Measurements from ENCODE around the gene TAF8. TPM values are rescaled to one million over a fixed set of nuclear protein-coding genes. Genes with fewer than 3 reads are reported as not detected.
"Not testable (repeated sequence)": the region's sequence is repeated elsewhere in the genome, so short reads cannot be mapped to it uniquely, and the experiment has no call there.

Gene TAF8
- total RNA-seq, 1 experiment from 2014 or later = 20.7 TPM

DNA sequence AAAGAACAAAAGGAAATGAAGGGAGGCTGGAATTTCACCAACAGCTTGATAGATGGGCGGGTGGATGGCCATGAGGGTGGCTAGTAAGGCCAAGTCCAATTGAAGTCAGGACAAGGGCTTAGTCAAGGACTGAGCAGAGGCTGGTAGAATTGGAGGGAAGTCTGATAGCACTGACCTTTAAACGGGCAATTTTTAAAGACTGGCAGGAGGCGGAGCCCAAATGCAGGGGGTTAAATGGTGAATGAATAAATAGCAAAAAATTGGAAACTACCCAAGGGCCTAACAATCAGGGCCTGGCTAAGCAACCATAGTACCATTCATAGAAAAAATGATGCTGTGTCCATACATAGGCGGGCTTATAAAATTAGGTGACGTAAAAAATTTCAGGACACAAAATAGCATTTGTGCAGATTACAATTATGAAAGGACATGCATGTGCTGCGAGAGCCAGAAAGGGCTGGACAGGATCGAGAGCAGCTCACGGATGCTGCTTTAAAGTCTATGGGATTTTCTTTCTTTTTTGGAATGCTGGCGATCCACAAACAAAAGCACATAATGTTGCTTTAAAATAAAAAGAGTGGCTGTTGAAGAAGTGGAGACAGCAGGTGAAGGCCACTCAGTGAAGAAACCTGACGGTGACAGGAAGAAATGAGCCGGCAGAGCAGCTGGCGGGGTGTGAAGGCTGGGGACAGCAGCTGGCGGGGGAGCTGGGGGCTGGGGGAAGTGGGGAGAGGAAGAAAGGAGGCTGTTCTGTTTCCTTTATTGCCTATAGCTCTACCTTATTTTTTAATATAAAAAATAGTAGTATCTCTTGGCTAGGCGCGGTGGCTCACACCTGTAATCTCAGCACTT is 42.8 kb upstream of the TAF8 start:
- Histone ChIP-seq H3F3A (ENCODE audit: low read length, unreplicated experiment) (no peaks in the 10 kb centered on the region), H2AFZ (ENCODE audit: low read length) (no peak overlapping the region), H4K20me1 (ENCODE audit: low read length) (no peaks in the 10 kb centered on the region), H3K4me3 (ENCODE audit: low read length) (no peak overlapping the region), H3K9me2 (replicated peaks; ENCODE audit: low read length) (no peaks in the 10 kb centered on the region), H3K36me3 (ENCODE audit: low read depth, low read length) (no peaks in the 10 kb centered on the region), H3K4me2 (ENCODE audit: low read length) (no peak overlapping the region), H3K9me3 (ENCODE audit: low read length) (no peaks in the 10 kb centered on the region), H3K27me3 (ENCODE audit: low read length) (no peaks in the 10 kb centered on the region), H3K9ac (ENCODE audit: low read length) (no peak overlapping the region), H3K27ac (ENCODE audit: low read length) (no peak overlapping the region), H3K79me2 (ENCODE audit: low read length) (no peaks in the 10 kb centered on the region), H3K4me1 (ENCODE audit: insufficient read depth, low read length) (no peaks in the 10 kb centered on the region)
- DNase-seq (no peak), ATAC-seq (no peak)
- intact Hi-C loops (cut with micrococcal nuclease) = no loop called here
- POLR2A ChIA-PET (ENCODE audit: unreplicated experiment) = no interaction called here
- CTCF ChIA-PET = no interaction called here
- TF ChIP-seq EZH2phosphoT487 (IDR thresholded peaks at IDR 0.05; ENCODE audit: borderline replicate concordance, low read length) = no peak
- TF ChIP-seq, protein P1, sequence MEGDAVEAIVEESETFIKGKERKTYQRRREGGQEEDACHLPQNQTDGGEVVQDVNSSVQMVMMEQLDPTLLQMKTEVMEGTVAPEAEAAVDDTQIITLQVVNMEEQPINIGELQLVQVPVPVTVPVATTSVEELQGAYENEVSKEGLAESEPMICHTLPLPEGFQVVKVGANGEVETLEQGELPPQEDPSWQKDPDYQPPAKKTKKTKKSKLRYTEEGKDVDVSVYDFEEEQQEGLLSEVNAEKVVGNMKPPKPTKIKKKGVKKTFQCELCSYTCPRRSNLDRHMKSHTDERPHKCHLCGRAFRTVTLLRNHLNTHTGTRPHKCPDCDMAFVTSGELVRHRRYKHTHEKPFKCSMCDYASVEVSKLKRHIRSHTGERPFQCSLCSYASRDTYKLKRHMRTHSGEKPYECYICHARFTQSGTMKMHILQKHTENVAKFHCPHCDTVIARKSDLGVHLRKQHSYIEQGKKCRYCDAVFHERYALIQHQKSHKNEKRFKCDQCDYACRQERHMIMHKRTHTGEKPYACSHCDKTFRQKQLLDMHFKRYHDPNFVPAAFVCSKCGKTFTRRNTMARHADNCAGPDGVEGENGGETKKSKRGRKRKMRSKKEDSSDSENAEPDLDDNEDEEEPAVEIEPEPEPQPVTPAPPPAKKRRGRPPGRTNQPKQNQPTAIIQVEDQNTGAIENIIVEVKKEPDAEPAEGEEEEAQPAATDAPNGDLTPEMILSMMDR (conservative IDR thresholded peaks at IDR 0.05; ENCODE audit: low read depth, low read length) = no peak
- TF ChIP-seq EZH2 (IDR thresholded peaks at IDR 0.05; ENCODE audit: low read length, unreplicated experiment) = no peak
- no TSS peak for BruUV-seq (replicated peaks)

DNA sequence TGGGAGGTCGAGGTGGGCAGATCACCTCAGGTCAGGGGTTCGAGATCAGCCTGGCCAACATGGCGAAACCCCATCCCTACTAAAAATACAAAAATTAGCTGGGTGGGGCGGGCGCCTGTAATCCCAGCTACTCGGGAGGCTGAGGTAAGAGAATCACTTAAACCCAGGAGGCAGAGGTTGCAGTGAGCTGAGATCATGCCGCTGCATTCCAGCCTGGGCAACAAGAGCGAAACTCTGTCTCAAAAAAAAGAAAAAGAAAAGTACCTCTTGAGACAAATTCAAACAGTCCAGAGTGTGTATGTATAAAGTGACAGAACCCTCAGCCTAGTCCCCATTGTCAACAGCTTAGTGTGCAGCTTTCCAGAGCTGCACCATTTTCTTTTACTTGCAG is 42.2 kb upstream of the TAF8 start:
- intact Hi-C loops (cut with micrococcal nuclease); H3K9ac ChIP-seq (ENCODE audit: low read length); DNase-seq; BruUV-seq (replicated peaks); H3K27ac ChIP-seq (ENCODE audit: low read length); ATAC-seq; H3K79me2 ChIP-seq (ENCODE audit: low read length); H3K27me3 ChIP-seq (ENCODE audit: low read length); H3K4me3 ChIP-seq (ENCODE audit: low read length); POLR2A ChIA-PET (ENCODE audit: unreplicated experiment); CTCF ChIA-PET; H3K4me2 ChIP-seq (ENCODE audit: low read length); H3K4me1 ChIP-seq (ENCODE audit: insufficient read depth, low read length); H3K36me3 ChIP-seq (ENCODE audit: low read depth, low read length); H3K9me2 ChIP-seq (replicated peaks; ENCODE audit: low read length); H3K9me3 ChIP-seq (ENCODE audit: low read length); H4K20me1 ChIP-seq (ENCODE audit: low read length); H3F3A ChIP-seq (ENCODE audit: low read length, unreplicated experiment); H2AFZ ChIP-seq (ENCODE audit: low read length): not testable (repeated sequence)

DNA sequence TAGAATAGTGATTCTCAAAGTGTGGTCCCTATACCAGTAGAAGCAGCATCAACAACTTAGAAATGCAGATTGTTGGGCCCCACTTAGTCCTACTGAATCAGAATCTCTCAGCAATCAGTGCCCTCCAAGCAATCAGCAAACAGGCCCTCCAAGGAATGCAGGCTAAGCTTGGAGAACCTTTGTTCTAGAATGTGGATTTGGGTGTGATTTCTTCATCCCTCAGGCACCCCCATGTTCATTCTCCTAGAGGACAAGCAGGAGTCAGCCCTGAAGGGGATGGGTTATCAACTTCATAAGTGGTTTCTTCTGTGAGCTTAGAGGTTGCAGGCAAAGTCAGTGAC is 40.5 kb upstream of the TAF8 start:
- CTCF ChIA-PET = interaction anchor here (0.6 kb wide), 1 partner anchor 74 kb away, joined by 4 read pairs; no protein-coding TSS in a partner anchor

More for the DNA sequence above, 40.5 kb upstream of the TAF8 start:
- POLR2A ChIA-PET (ENCODE audit: unreplicated experiment) = no interaction called here
- Histone ChIP-seq H2AFZ (ENCODE audit: low read length) (no peak overlapping the region), H3K27me3 (ENCODE audit: low read length) (no peaks in the 10 kb centered on the region), H3K4me2 (ENCODE audit: low read length) (no peak overlapping the region), H3K9me2 (replicated peaks; ENCODE audit: low read length) (no peaks in the 10 kb centered on the region), H4K20me1 (ENCODE audit: low read length) (no peaks in the 10 kb centered on the region), H3K9me3 (ENCODE audit: low read length) (no peaks in the 10 kb centered on the region), H3K27ac (ENCODE audit: low read length) (no peak overlapping the region), H3K79me2 (ENCODE audit: low read length) (no peaks in the 10 kb centered on the region), H3K4me3 (ENCODE audit: low read length) (no peak overlapping the region), H3K9ac (ENCODE audit: low read length) (no peak overlapping the region), H3F3A (ENCODE audit: low read length, unreplicated experiment) (no peaks in the 10 kb centered on the region), H3K36me3 (ENCODE audit: low read depth, low read length) (no peaks in the 10 kb centered on the region), H3K4me1 (ENCODE audit: insufficient read depth, low read length) (no peaks in the 10 kb centered on the region)
- ATAC-seq = no peak
- TF ChIP-seq EZH2 (IDR thresholded peaks at IDR 0.05; ENCODE audit: low read length, unreplicated experiment) = no peak
- no peak for TF ChIP-seq EZH2phosphoT487 (IDR thresholded peaks at IDR 0.05; ENCODE audit: borderline replicate concordance, low read length)
- TF ChIP-seq, protein P1 (conservative IDR thresholded peaks at IDR 0.05; ENCODE audit: low read depth, low read length) = no peak
- no peak for DNase-seq
- no TSS peak for BruUV-seq (replicated peaks)
- intact Hi-C loops (cut with micrococcal nuclease) = no loop called here

All from PC-3 (cell line).